SJSA1 (cell line): ENCODE results near the gene ART4. TPM values are rescaled to one million over a fixed set of nuclear protein-coding genes. Genes with fewer than 3 reads are reported as not detected.

Source experiments
- DNase-seq, 2 experiments: peaks; one replicate each; pipeline ENCODE4 v3.0.0-alpha.2; 2015 to 2020; ENCODE audit warnings: low spot score in 2 of 2, low read depth in 1 of 2
- H3K27ac ChIP-seq: fragments of 250-450 bp; sonication (Bioruptor Pico); 2 replicates; pipeline ENCODE4 v1.5.1; 2020; ENCODE audit warnings: mild to moderate bottlenecking, moderate library complexity
- H3K27me3 ChIP-seq: fragments of 250-450 bp; sonication (Bioruptor Pico); replicated peaks from 2 replicates; pipeline ENCODE4 v1.5.1; 2020; ENCODE audit warnings: mild to moderate bottlenecking, moderate library complexity
- H3K36me3 ChIP-seq: fragments of 250-450 bp; sonication (Bioruptor Pico); 2 replicates; pipeline ENCODE4 v1.5.1; 2020; ENCODE audit warnings: mild to moderate bottlenecking
- H3K4me1 ChIP-seq: fragments of 250-450 bp; sonication (Bioruptor Pico); replicated peaks from 2 replicates; pipeline ENCODE4 v1.6.1; 2021; ENCODE audit warnings: mild to moderate bottlenecking
- H3K4me3 ChIP-seq: fragments of 250-450 bp; sonication (Bioruptor Pico); 2 replicates; pipeline ENCODE4 v1.5.1; 2020; ENCODE audit warnings: mild to moderate bottlenecking
- H3K9me3 ChIP-seq: fragments of 250-450 bp; sonication (Bioruptor Pico); replicated peaks from 2 replicates; pipeline ENCODE4 v1.5.1; 2020; ENCODE audit warnings: mild to moderate bottlenecking
- total RNA-seq: library from RNA; depleted of rRNA; stranded (reverse); fragments of >200 nt; shearing (Covaris generic); gene quantifications from 2 replicates; pipeline ENCODE4 v1.2.3, GENCODE V29; 2014

Gene ART4
- total RNA-seq, 1 experiment from 2014 or later = 0.08 TPM

DNA sequence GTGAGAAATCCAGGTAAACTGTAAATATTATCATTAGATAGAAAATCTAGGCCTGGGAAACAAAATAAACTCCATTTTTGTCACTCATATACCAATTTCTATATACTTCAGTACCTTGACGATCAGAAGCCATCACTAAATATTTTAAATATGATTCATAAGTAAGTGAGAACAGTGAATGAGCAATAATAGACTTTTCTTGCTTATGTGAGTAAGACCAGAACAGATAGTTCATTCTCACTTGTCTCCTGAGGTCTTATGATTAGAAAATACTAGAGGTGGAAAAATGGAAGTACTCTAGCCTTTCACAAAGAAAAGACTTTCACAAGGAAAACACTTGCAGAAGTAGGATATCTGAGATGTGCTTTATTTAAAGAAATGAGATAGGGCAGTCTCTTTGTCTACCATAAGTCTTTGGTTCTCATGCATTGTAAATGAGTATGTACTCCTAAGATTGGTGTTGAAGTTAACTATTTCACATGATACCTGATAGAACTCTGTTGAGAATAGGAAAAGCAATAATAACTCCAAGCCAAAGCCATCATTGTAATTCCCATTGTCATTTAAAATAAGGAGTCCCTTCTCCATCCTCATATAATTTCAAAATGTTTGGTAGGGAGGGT is 19.2 kb downstream of the ART4 start:
- no peaks in the 10 kb centered on the region for H3K9me3 ChIP-seq
- H3K4me3 ChIP-seq = no peak overlapping the region
- no peaks in the 10 kb centered on the region for H3K36me3 ChIP-seq
- H3K27ac ChIP-seq = no peak overlapping the region
- no peaks in the 10 kb centered on the region; the same call in 1 of the 2 replicates for H3K4me1 ChIP-seq
- H3K27me3 ChIP-seq = no peaks in the 10 kb centered on the region
- DNase-seq = no peak

DNA sequence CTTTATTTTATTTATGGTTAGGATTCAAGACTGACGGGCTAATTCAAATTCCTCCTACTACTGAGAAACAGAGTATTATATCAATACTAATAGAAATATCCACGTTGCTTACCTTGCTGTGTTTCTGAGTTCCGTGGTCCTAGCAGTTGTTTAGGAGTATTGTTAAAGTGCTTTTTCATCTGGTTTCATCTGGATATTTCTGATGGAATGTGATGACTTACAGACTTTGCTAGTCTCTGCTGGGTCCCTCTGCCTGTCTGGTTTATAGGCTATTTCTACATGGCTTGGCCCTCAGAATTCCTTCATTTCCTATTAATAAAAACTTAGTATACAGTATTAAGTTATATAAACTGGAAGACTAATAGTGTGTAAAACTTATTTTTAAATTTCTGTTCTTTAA is 29.3 kb downstream of the ART4 start, which contains the start of gene SMCO3:
SMCO3 (minus strand) TSS at position 169 of the 400 bp plus-strand sequence. CDS start 7,502 bp downstream, outside the sequence.
- Histone ChIP-seq H3K4me3 (no peak within 1 kb of the TSS), H3K9me3 (no peaks in the 10 kb centered on the region), H3K36me3 (no peaks in the 10 kb centered on the region), H3K4me1 (no peaks in the 10 kb centered on the region), H3K27ac (no peak within 1 kb of the TSS), H3K27me3 (no peaks in the 10 kb centered on the region)
- no peak for DNase-seq

GRCh38 chr12:14811486-14811885 is 31.8 kb downstream of the ART4 start:
- no peaks in the 10 kb centered on the region for H3K4me1 ChIP-seq
- no peaks in the 10 kb centered on the region for H3K36me3 ChIP-seq
- H3K9me3 ChIP-seq = no peaks in the 10 kb centered on the region
- no peak for DNase-seq
- H3K27me3 ChIP-seq = no peaks in the 10 kb centered on the region
- no peak overlapping the region for H3K4me3 ChIP-seq
- no peak overlapping the region for H3K27ac ChIP-seq

- Histone ChIP-seq H3K4me1 (no peaks in the 10 kb centered on the region), H3K27ac (no peak overlapping the region), H3K4me3 (no peak overlapping the region), H3K27me3 (no peaks in the 10 kb centered on the region), H3K36me3 (no peaks in the 10 kb centered on the region), H3K9me3 (no peaks in the 10 kb centered on the region)
- DNase-seq = peak in 1 of 2 experiments; percentile 12
These were observed 32.3 kb downstream of the ART4 start for GRCh38 chr12:14810953-14811483.

- DNase-seq = no peak
- no peaks in the 10 kb centered on the region for H3K36me3 ChIP-seq
- no peak overlapping the region for H3K27ac ChIP-seq
- H3K4me1 ChIP-seq = no peaks in the 10 kb centered on the region
- H3K9me3 ChIP-seq = no peaks in the 10 kb centered on the region
- H3K4me3 ChIP-seq = no peak overlapping the region
- no peaks in the 10 kb centered on the region for H3K27me3 ChIP-seq
These were observed 33.0 kb downstream of the ART4 start for GRCh38 chr12:14810167-14810952.

GRCh38 chr12:14803830-14804160 is 39.5 kb downstream of the ART4 start:
- Histone ChIP-seq H3K4me1 (0 out of 2 replicates have a peak, but pooled peaks cover 4% of the 10 kb centered on the region), H3K4me3 (peak overlapping the region; percentile 78), H3K36me3 (peaks cover 17% of the 10 kb centered on the region), H3K27ac (peak overlapping the region; percentile 19), H3K9me3 (no peaks in the 10 kb centered on the region), H3K27me3 (no peaks in the 10 kb centered on the region)
- no peak for DNase-seq

DNA sequence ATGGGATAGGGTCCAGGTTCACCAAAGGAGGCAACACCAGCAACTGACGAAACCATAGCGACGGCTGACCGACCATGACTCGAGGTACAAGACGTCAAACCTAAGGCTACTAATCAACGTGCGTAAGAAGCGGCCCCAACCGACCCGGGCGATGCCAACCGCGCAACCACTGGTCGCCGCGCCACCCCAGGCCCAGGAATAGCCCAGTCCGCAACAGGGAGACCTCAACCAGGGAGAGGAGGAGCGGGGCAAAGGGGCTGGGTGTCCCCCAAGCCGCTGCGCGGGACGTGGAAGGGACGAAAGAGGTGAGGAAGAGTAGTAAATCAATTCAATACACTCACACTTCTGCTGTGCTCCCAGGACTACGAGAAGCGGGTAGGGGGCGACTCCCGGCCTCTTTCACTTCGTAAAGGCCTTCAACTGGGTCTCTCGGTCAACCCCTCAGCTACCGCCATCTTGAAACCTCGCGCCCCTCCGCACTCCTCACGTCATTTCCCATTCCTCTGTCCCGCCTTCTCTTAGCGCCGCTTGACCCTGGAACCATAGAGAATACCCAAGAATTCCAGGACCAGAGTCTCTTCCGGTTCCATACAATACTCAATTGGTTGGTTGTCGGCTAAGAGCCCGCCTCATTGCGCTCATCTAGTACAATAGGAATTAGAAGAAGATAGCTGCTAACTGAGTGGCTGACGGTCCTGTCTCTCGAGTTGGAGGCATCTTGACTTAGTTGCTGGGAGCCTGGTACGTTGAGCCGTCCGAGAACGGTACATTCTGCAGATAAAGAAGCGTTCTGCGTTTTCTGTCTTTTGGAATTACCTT is 40.1 kb downstream of the ART4 start, which contains the start of the genes C12orf60 and WBP11:
C12orf60 (plus strand) TSS at position 660 of the 819 bp plus-strand sequence. CDS start 19,266 bp downstream, outside the sequence.
WBP11 (minus strand) TSS at position 468 of the 819 bp plus-strand sequence. CDS start 2,095 bp downstream, outside the sequence.
- 0 out of 2 replicates have a peak, but pooled peaks cover 4% of the 10 kb centered on the region for H3K4me1 ChIP-seq
- peaks cover 23% of the 10 kb centered on the region for H3K36me3 ChIP-seq
- peak; percentile 94 to 95 for DNase-seq

GRCh38 chr12:14802721-14803010 is 40.7 kb downstream of the ART4 start:
- 0 out of 2 replicates have a peak, but pooled peaks cover 4% of the 10 kb centered on the region for H3K4me1 ChIP-seq
- no peak for DNase-seq

More for the DNA sequence above, 40.1 kb downstream of the ART4 start, which contains the start of the genes C12orf60 and WBP11:
- Histone ChIP-seq H3K4me3 (peak within 1 kb of the TSS; percentile 78), H3K27ac (peak within 1 kb of the TSS; percentile 91), H3K9me3 (no peaks in the 10 kb centered on the region), H3K27me3 (no peaks in the 10 kb centered on the region)

DNA sequence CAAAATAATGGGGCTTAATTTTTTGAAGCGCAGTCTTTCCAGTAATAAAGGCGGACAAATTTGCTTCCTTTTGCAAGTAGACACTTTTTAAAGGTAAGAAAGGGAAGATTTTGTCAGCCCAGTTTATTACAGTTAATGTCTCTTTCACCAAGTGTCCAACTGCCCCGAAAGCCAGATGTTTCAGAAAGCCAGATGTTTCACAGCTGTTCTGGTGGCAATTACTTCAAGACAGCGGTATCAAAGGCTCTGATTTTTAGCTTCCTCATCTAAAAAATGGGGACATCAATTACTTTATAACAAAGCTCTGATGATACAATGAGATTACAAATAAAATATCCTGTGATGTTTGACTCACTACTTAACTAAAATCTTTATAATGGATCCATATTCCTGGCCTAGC is 41.1 kb downstream of the ART4 start:
- H3K4me3 ChIP-seq = peak overlapping the region; percentile 78
- no peaks in the 10 kb centered on the region for H3K9me3 ChIP-seq
- DNase-seq = no peak
- peaks cover 32% of the 10 kb centered on the region for H3K36me3 ChIP-seq
- no peaks in the 10 kb centered on the region for H3K27me3 ChIP-seq
- H3K4me1 ChIP-seq = 0 out of 2 replicates have a peak, but pooled peaks cover 4% of the 10 kb centered on the region
- no peak overlapping the region for H3K27ac ChIP-seq

More at GRCh38 chr12:14802721-14803010, 40.7 kb downstream of the ART4 start:
- Histone ChIP-seq H3K4me3 (peak overlapping the region; percentile 78), H3K27ac (peak overlapping the region; percentile 91), H3K36me3 (peaks cover 28% of the 10 kb centered on the region), H3K27me3 (no peaks in the 10 kb centered on the region), H3K9me3 (no peaks in the 10 kb centered on the region)

- Histone ChIP-seq H3K27ac (no peak overlapping the region), H3K4me1 (no peaks in the 10 kb centered on the region), H3K27me3 (no peaks in the 10 kb centered on the region), H3K4me3 (no peak overlapping the region), H3K9me3 (no peaks in the 10 kb centered on the region), H3K36me3 (peaks cover 85% of the 10 kb centered on the region)
- no peak for DNase-seq
These were observed 48.3 kb downstream of the ART4 start for GRCh38 chr12:14795028-14795448.

DNA sequence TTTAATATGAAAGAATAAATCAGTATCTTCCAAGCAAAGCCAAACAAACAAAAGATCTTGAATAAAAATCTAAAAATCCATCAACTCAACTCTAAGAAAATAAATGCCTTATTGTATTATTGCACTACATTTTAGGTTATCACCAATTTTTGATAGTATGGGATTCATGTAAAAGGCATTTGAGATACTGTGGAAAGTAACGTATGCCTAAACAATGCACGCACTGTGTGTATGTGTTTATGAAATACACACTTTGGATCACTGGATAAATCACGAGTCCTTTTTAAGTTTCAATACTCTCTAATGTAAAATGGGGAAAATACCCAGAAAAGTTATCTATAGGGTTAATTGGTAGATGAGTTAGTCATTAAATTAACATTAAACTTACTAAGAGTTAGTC is 57.8 kb downstream of the ART4 start:
- Histone ChIP-seq H3K4me1 (no peaks in the 10 kb centered on the region), H3K27me3 (no peaks in the 10 kb centered on the region), H3K36me3 (peaks cover 63% of the 10 kb centered on the region), H3K4me3 (no peak overlapping the region), H3K9me3 (no peaks in the 10 kb centered on the region), H3K27ac (no peak overlapping the region)
- DNase-seq = no peak

- Histone ChIP-seq H3K36me3 (peaks cover 52% of the 10 kb centered on the region), H3K9me3 (no peaks in the 10 kb centered on the region), H3K27ac (no peak overlapping the region), H3K4me3 (no peak overlapping the region), H3K4me1 (no peaks in the 10 kb centered on the region), H3K27me3 (no peaks in the 10 kb centered on the region)
- no peak for DNase-seq
These were observed 58.9 kb downstream of the ART4 start for GRCh38 chr12:14784471-14784870.

DNA sequence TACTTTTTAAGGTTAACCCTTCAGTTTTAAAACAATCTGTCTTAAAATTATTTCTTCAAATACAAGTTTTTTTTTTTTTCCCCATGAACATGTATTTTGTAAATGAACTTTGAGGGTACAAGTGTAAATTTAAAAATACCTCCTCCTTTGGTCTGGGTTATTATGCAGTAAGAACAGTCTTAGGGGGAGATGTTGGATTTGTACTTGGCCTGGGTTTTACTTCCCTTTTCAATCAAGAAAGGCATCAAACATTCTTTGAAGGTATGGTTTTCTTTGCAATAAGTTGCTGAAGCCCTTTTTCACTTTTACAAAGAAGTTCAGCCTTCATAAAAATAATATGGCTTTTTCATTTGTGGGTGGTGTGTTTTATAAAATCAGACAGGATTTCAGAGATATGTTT is 60.6 kb downstream of the ART4 start:
- H3K27ac ChIP-seq = no peak overlapping the region
- no peak for DNase-seq
- H3K27me3 ChIP-seq = no peaks in the 10 kb centered on the region
- H3K36me3 ChIP-seq = peaks cover 35% of the 10 kb centered on the region
- no peaks in the 10 kb centered on the region for H3K4me1 ChIP-seq
- no peak overlapping the region for H3K4me3 ChIP-seq
- no peaks in the 10 kb centered on the region for H3K9me3 ChIP-seq
